ENCODE results near the gene GATD1.
"Not testable (repeated sequence)": the region's sequence is repeated elsewhere in the genome, so short reads cannot be mapped to it uniquely, and the experiment has no call there.

GATD1 gene

DNA sequence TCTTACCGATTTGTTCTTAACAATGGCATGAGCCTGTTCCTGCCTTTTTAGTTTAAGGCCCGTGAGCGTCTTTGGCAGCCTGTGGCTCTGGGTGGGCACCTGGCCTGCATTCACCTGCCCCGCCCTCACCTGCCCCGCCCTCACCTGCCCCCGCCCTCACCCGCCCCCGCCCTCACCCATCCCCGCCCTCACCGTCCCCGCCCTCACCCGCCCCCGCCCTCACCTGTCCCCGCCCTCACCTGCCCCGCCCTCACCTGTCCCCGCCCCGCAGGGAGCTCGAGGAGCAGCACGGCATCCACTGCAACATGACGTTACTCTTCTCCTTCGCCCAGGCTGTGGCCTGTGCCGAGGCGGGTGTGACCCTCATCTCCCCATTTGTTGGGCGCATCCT is 14.2 kb downstream of the GATD1 start:
- DNase-seq: no peak

DNA sequence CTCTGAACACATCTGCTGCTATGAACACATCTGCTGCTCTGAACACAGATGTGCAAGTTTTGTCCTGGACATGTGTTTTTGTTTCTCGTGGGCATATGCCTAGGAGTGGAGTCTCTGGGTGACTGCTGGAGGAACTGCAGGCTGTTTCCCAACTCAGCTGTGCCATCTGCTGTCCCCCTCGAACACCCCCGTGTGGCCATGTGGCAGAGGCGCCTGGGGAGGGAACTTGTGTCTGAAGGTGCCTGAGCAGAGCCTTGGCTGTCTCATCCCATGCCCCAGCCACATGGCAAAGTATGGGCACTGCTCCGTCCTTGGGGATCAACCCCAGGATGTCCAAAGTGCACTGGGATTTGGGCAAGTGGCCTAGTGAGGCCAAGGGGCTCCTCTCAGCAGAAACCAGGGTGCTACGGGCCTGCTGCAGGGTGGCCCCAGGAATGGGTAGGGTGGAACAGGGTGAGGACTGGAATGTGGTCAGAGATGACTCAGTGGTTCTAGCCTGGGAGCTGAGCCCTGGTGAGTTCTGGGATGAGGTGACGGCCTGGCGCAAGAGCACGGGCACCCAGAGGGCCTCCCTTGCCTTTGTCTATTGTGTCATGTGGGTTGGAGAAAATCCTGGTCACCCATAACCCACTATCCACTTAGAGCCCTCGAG is 14.7 kb downstream of the GATD1 start:
- peak; percentile 61 to 80 (median 63) for DNase-seq

DNA sequence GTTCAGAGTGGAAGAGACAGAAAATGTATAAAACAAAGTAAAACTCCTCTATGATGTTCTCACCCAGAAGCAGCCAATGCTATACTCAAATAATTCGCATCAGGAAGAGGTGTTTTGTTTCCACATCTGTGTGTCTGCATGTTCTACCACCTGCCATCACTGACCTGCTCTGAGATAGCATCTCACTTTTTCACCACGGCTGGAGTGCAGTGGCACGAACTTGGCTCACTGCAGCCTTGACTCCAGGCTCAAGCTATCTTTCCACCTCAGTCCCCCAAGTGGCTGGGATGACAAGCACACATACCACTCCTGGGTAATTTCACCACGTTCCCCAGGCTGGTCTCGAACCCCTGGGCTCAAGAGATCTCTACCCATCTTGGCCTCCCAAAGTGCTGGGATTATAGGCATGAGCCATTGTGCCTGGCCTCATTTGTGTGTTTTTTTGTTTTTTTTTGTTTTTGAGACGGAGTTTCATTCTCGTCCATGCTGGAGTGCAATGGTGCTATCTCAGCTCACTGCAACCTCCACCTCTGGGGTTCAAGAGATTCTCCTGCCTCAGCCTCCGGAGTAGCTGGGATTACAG is 15.7 kb downstream of the GATD1 start:
- DNase-seq: no peak

DNA sequence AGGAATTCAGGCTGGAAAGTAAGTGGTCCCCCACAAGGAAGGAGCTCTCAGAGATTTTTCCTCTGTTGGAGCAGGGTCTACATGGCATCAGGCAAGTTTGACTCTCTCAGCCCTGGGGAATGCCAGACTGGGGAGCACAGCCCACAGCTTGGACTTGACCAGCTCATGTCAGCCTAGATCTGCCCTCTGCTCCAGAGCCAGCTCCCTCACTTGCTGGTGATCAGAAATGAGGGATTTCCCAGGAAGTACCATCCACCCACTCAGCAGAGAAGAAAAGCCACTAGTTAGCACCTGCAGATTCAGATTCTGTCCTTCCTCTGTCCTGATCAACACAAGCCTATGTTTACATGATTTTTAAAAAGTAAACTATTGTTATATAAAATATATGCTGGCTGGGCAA is 17.1 kb downstream of the GATD1 start:
- DNase-seq: peak; percentile 38 to 61 (median 61)

DNA sequence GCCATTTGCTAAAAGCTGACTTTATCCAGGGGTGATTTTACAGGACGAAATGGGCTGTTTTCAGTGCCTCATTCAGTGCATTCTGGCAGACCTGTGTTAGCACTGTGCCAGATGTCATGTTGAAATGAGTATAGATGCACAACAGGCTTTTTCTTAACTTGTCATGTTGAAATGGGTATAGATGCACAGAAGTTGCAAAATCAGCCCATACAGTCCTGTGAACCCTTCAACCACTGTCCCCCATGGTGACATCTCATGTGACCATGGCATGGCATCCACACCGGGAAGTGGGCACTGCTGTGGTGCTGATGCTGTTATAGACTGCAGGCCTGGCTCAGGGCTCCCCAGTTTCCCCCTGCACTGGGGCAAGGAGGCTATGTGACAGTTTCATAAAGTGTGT is 27.6 kb downstream of the GATD1 start:
- DNase-seq: peak; percentile 32 to 48 (median 44)

DNA sequence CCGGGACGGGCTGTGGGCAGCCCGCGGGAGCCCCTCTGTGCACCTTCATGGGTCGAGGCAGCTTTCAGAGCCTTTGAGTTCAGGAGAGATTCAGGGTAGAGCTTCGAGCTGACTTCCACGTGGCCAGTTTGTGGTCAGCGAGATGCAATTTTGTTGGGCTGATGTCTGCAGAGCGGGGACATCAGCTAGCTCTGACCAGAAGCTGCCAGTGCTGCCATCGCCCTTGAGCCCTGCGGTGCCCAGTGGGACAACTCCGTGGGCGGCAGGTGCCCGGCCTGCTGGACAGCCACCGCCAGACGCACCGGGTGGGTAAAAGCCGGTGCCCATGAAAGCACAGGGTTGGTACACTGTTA is 29.3 kb downstream of the GATD1 start:
- DNase-seq: peak in 1 of 3 donors; percentile 57

DNA sequence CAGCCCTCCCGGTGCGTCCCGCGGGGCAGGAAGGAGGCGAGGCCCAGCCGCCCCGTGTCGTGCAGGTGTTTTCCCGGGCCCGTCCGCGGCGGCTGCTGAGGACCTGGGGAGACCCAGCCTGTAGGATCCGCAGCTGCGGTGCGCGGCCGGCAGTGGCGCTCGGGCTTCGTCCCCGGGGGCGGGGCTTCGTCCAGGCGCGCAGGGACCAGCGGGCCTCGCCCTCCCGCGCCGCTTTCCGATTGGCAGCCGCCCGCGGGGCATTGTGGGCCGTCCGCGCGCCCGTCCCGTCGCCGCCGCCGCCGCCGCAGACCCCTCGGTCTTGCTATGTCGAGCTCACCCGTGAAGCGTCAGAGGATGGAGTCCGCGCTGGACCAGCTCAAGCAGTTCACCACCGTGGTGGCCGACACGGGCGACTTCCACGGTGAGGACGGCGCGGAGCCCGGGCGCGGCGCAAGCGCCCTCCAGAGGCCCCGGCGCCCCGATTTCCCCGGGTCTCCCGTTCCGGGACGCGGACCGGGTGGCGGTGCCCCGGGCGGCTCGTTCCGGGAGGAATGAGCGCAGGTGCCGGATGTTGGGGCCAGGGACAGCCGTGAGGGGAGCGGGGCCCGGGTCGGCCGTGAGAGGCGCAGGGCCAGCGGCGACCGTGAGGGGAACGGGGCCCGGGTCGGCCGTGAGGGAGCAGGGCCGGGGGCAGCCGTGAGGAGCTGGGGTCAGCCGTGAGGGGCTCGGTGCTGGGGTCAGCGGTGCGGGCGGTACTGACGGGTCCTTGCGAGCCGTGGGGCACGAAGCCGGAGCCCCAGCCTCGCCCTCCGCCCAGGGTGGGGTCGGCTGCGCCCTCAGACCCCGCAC is 29.9 kb downstream of the GATD1 start, which contains the start of gene TALDO1:
Gene TALDO1, plus strand, starts transcription at position 307 of the 849 bp plus-strand sequence. Its CDS starts 18 bp downstream, at position 325.
- peak; percentile 94 to 99 (median 97) for DNase-seq

DNA sequence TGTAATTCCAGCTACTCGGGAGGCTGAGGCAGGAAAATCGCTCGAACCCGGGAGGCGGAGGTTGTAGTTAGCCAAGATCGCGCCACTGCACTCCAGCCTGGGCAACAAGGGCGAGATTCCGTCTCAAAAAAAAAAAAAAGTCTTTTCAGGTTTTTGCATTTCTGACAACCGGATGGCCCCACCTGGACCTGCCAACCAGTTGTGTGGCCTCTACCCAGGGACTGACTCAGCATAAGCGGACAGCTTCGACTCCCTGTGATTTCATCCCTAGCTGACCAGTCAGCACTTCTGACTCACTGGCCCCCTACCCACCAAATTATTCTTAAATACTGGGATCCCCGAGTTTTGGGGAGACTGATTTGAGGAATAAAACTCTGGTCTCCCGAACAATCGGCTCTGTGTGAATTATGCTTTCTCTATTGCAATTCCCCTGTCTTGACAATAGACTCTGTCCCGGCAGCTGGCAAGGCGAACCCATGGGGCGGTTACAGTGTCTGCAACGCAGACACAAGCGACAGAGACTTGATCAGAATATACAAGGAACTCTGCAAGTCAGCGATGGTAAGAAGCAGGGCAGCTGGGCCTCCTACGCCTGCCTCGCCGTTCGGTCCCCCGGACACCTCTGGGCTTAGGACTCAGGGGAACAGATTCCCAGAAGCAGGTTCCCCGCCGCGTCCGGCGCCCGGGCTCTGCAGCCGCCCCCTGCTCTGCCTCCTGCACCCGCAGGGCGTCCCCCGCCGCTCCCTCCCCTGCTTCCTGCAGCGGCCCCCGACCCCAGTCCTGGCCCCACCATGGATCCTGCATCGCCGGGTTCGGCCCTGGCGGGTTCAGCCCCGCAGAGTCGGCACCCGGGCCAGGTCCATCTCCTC is 30.8 kb downstream of the GATD1 start:
- peak; percentile 30 to 50 (median 46) for DNase-seq

DNA sequence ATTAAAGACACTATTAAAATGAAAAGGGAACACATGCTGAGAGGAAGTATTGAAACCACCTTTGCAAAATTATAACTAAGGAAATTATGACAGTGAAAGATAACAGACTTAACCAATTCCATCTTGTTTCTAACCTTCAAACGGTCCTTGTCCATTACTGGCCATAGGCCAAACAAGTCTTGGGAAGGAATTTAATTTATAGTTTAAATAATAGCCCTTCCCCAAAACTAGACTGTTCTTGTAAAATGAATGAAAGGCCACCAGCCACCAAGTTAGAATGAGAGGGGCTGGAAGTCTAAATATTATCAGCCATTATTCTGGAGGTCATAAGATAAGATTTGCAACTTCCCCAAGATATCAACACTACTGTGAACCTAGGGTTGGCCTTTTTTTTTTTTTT is 31.9 kb downstream of the GATD1 start:
- DNase-seq: no peak

DNA sequence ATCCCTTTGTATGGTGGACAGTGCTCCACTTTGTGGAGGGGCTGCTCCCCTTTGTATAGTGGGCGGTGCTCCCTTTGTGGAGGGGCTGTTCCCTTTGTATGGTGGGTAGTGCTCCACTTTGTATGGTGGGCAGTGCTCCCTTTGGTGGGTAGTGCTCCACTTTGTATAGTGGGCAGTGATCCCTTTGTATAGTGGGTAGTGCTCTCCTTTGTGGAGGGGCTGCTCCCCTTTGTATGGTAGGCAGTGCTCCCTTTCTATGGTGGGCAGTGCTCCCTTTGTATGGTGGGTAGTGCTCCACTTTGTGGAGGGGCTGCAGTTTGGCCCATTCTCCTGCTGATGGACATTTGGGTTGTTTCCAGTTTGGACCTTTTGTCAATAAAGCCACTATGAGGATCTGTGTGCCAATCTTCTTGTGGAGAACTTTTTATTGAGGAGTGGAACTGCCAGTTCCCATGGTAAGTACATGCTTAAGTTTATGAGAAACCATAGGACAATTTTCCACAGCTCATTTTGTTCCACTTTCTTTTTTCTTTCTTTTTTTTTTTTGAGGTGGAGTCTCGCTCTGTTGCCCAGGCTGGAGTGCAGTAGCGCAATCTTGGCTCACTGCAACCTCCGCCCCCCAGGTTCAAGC is 34.6 kb downstream of the GATD1 start:
- DNase-seq: no peak

DNA sequence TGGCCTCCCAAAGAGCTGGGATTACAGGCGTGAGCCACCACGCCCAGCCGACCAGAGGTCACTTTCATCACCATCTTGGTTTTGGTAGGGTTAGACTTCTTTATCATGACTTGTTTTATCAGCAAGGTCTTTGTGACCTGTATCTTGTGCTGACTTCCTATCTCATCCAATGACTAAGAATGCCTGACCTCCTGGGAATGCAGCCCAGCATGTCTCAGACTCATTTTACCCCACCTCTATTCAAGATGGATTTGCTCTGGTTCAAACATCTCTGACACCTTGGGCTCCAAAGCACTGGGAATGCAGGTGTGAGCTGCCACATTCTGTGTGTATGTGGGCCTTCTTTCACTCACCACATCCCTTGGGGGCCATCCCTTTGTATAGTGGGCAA is 35.1 kb downstream of the GATD1 start:
- no peak for DNase-seq

DNA sequence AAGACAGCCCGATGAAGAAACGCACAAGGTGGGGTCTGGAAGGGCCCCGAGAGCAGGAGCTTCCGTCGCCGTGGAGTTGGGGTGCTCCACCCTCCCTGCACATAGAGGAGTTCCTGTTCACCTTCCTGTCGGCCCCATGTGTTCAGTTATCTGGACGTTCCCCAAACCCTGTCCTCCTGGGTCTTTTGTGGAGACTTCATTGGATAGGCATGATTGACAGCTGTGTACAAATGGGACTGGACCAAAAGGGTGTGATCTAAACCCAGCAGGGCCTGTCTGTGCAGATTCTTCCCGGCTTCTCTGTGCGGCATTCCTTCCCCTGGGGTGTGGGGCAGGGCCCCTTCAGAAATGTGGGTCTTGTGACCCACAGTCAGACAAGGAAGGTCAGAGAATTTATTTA is 39.4 kb downstream of the GATD1 start:
- not testable (repeated sequence) for DNase-seq

DNA sequence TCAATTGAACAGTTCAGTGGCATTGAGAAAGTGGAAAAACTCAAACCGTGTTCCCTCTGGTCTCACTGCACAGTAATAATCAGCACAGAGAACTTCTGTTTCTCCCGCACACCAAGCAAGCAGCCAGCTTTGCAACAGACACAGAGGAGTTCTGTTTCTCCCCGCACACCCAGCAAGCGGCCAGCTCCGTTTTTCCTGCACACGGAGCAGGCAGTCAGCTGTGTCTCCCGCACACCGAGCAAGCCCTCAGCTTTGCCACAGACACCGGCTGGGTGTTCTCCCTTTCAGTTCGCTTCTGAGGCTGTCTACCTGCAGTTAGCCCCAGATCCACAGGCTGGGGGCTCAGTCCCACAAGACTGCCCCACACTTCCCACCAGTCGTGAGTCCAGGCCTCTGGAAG is 39.9 kb downstream of the GATD1 start:
- no peak for DNase-seq

DNA sequence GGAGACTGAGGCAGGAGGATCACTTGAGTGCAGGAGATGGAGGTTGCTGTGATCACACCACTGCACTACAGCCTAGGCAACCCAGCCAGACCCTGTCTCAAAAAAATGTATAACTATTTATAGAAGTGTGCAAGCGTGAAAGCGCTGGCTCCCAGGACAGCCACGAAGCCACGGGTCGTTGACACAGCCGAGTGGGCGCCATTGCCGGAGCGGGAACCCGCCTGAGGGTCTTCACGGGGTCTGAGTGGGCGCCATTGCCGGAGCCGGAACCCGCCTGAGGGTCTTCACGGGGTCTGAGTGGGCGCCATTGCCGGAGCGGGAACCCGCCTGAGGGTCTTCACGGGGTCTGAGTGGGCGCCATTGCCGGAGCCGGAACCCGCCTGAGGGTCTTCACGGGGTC is 42.7 kb downstream of the GATD1 start:
- DNase-seq: not testable (repeated sequence)

DNA sequence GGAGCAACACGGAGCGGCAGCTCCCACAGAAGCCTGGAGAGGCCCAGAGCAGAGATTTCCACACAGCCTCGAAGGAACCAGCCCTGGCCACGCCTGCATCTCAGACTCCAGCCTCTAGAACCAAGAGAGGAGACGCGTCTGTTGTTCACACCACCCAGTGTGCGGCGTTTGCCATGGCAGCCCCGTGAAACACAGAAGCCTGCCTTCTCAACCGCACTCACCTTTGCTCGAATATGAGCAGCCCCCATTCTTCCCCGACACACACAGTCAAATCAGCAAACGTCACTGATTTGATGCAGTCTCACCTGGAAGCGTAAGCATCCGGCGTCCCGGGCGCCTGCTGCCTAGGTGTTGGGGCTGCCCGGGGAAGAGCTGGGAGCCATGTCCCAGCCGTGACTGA is 44.2 kb downstream of the GATD1 start:
- no peak for DNase-seq

DNA sequence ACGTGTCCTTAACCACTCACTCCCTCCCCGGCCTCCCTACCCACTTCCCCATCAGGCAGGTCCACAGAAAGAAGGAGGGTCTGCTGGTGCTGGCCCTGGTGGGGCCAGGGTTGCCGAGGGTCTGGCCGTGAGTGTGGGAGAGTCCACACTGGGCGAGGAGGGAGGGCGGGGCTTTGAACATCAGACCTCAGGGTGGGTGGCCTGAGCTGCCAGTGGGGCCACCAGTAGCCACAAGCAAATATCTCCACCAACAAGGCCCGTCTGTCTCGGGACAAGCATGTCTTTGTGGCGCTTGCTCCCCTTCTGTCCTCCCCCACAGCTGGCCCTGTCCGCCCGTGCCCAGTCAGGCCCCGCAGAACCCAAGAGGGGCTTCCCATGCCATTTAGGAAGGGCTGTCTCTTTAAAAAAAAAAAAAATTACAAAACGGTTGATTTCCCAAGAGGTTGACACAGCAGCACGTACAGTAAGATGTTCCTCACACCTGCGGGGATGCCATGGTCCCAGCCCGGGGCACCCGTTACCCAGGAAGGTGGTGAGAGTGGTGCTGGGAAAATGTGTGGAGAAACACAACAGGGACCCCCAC is 47.7 kb downstream of the GATD1 start:
- no peak for DNase-seq

DNA sequence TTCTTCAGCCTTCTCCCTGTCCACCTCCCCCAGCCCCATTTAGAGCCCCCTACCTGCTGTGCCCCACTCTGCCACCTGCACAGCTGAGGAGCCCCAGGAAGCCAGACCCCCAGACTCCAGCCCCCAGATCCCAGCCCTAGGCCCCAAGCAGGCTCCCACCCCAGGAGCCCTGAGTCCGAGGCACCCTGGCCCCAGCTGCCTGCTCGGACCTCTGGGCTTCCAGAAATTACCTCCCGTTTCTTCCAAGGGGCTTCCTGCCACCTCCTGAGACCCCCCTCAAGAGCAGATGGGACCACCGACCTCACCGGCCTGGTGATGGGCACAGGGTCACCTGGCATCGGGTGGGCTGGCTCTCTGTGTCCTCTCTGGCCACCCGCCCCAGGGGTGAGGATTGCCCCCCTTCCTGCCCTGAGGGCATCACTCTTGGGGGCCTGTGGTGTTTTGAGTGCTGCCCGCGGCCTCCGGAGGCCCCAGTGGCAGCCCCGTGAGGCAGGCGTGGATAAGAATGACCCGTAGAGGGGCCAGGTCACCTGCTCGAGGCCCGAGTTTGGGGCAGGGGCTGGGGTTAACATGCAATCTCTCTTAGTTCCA is 48.3 kb downstream of the GATD1 start:
- no peak for DNase-seq

DNA sequence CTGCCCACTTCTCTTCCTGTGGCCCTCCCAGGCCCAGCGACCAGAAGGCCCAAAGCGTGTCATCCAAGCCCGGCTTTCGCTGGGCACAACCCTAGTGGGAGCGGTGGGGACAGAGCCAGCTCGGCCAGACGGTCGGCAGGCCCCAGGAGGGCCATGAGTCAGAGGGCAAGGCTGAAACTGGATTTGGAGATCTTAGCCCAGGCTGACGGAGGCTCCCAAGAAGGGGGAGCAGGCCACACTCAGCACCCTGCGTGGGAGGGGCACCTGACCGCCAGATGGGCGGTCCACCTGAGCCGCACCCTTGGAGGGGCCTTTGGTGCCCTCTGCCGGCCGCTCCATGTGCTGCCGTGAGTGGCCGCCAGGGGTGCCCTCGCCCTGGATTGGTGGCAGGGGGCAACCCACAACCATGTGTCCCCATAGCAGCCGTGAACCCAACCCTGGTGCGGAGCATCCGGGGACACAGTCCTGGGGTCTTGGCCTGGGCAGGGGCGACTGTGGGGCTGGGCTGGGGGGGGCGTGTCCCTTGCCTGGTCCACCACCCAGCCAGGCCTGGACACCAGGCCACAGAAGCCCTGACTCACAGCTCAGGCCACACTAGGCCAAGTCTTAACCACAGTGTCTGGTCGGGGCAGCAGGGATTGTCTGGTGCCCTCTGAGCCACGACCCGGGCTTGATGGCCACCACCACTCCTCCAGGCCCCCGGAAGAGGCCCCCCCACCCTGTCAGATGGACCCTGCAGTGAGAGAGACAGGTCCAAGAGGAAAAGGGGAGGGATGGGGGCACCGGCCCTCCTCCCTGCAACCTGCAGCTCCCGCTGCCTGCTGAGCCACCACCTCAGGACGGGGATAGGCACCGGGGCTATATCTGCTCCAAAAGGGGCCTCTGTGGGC is 49.2 kb downstream of the GATD1 start:
- peak; percentile 79 to 92 (median 81) for DNase-seq

DNA sequence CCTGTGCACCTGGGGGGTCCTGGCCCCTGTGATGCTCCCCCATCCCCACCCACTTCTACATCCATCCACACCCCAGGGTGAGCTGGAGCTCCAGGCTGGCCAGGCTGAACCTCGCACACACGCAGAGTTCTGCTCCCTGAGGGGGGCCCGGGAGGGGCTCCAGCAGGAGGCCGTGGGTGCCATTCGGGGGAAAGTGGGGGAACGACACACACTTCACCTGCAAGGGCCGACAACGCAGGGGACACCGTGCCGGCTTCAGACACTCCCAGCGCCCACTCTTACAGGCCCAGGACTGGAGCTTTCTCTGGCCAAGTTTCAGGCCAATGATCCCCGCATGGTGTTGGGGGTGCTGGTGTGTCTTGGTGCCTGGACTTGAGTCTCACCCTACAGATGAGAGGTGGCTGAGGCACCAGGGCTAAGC is 50.0 kb downstream of the GATD1 start:
- no peak for DNase-seq

Data from suppressor macrophage treated with lipopolysaccharide for 1 hour (primary cell).